Right cardiac atrium (tissue), 5 donors: ENCODE measurements around the gene ZBTB22. TPM values are rescaled to one million over a fixed set of nuclear protein-coding genes. Genes with fewer than 3 reads are reported as not detected.
A peak's percentile ranks its signal among the peaks of the same experiment; 100 is the strongest.
"Not testable (repeated sequence)": the region's sequence is repeated elsewhere in the genome, so short reads cannot be mapped to it uniquely, and the experiment has no call there.

Experiments
- ATAC-seq, 2 donors: fragments of 200-7000 bp; cut with Tn5 transposase; one replicate each; pipeline versions ENCODE4 v1.8.0 to v1.9.1; 2020; ENCODE audit warnings: moderate library complexity in 2 of 2, mild to moderate bottlenecking in 1 of 2
- DNase-seq, 3 donors: peaks; one replicate each; pipeline ENCODE4 v3.0.0-alpha.2; 2020
- H3K27ac ChIP-seq: one replicate; pipeline ENCODE4 v1.5.1; 2013; ENCODE audit warnings: mild to moderate bottlenecking, low read length, control low read depth, moderate library complexity
- H3K27me3 ChIP-seq: one replicate; pipeline ENCODE4 v1.6.1; 2013; ENCODE audit not compliant: control insufficient read depth, insufficient read depth
- H3K4me1 ChIP-seq: one replicate; pipeline ENCODE4 v1.6.1; 2013; ENCODE audit warnings: low read length; ENCODE audit not compliant: control insufficient read depth, insufficient read depth
- H3K4me3 ChIP-seq: one replicate; pipeline ENCODE4 v1.5.1; 2013; ENCODE audit warnings: low read length, control low read depth
- H3K9me3 ChIP-seq: one replicate; pipeline ENCODE4 v1.6.1; 2013; ENCODE audit warnings: low read length; ENCODE audit not compliant: control insufficient read depth
- WGBS: extraction: QIAGEN DNeasy Blood & Tissue Kit; methylation state at CpG from one replicate; pipeline ENCODE4 v1.1.7; 2013; 5-methylcytosine and 5-hydroxymethylcytosine counted together
- intact Hi-C, 4 donors: fragments of 100-400 bp; cut with DNase I; formaldehyde crosslinking; loops; one replicate each; pipeline versions ENCODE4 v1.11.0 to v1.14.0; 2022 to 2023
- polyA plus RNA-seq: library from polyadenylated mRNA; stranded (reverse); fragments of 200-250 nt; gene quantifications from one replicate; pipeline ENCODE4 v1.2.3, GENCODE V29; 2013
- total RNA-seq, 4 donors: library from RNA; stranded (reverse); fragmentation: NEBNext Ultra II Directional; extraction: Animal tissue kit (Norgen Biotek cat#: 25700); gene quantifications; one replicate each; pipeline ENCODE4 v1.2.1, GENCODE V29; 2021
- donor health status: healthy with polysubstance abuse.
- donor health status: DM: no; HTN: yes; CAD: no.
- donor health status: DM: no; HTN: no; CAD: no.
- donor health status: DM: no; HTN: yes; CAD: no; lungs with severe emphysema.
- donor health status: DM: yes; HTN: yes; CAD: no.

Gene ZBTB22
- total and polyA plus RNA-seq, 5 donors: 12.5 to 18.2 (median 14.9) TPM

GRCh38 chr6:33347816-33348215, 30.3 kb upstream of the ZBTB22 start:
- Histone ChIP-seq H3K27ac (no peak overlapping the region), H3K4me1 (no peaks in the 10 kb centered on the region), H3K4me3 (no peak overlapping the region), H3K9me3 (no peaks in the 10 kb centered on the region), H3K27me3 (no peaks in the 10 kb centered on the region)
- ATAC-seq (no peak), DNase-seq (no peak)
- intact Hi-C loops: no loop called here
- WGBS: 81% methylated on average over 5 of the region's 5 CpGs

GRCh38 chr6:33346972-33347371, 29.4 kb upstream of the ZBTB22 start:
- H3K27ac ChIP-seq, H3K4me3 ChIP-seq, ATAC-seq, intact Hi-C loops, H3K9me3 ChIP-seq, DNase-seq, H3K4me1 ChIP-seq, H3K27me3 ChIP-seq: not testable (repeated sequence)
- 88% methylated on average over 5 of the region's 5 CpGs for whole genome bisulfite sequencing

GRCh38 chr6:33344701-33345697, 27.5 kb upstream of the ZBTB22 start:
- H3K4me3 ChIP-seq: no peak overlapping the region
- no peaks in the 10 kb centered on the region for H3K27me3 ChIP-seq
- intact Hi-C loops: no loop called here
- DNase-seq: peak; percentile 58 to 84 (median 73)
- WGBS: 22% methylated on average over 22 of the region's 22 CpGs
- H3K27ac ChIP-seq: no peak overlapping the region
- H3K4me1 ChIP-seq: no peaks in the 10 kb centered on the region
- peak; percentile 56 to 69 for ATAC-seq
- H3K9me3 ChIP-seq: no peaks in the 10 kb centered on the region

- no peaks in the 10 kb centered on the region for H3K9me3 ChIP-seq
- H3K4me1 ChIP-seq: no peaks in the 10 kb centered on the region
- ATAC-seq (no peak), DNase-seq (no peak)
- intact Hi-C loops: no loop called here
- WGBS: 62% methylated on average over 6 of the region's 6 CpGs
- H3K27ac ChIP-seq: no peak overlapping the region
- H3K4me3 ChIP-seq: no peak overlapping the region
- H3K27me3 ChIP-seq: no peaks in the 10 kb centered on the region
These were observed 26.5 kb upstream of the ZBTB22 start for GRCh38 chr6:33343953-33344611.

GRCh38 chr6:33343606-33343952, 26.0 kb upstream of the ZBTB22 start:
- H3K27me3 ChIP-seq, ATAC-seq, H3K9me3 ChIP-seq, H3K4me3 ChIP-seq, DNase-seq, H3K4me1 ChIP-seq, intact Hi-C loops, H3K27ac ChIP-seq: not testable (repeated sequence)
- 93% methylated on average over 7 of the region's 7 CpGs for WGBS

GRCh38 chr6:33339193-33339592, 21.6 kb upstream of the ZBTB22 start:
- Histone ChIP-seq H3K27ac (no peak overlapping the region), H3K4me3 (no peak overlapping the region), H3K4me1 (no peaks in the 10 kb centered on the region), H3K9me3 (no peaks in the 10 kb centered on the region), H3K27me3 (no peaks in the 10 kb centered on the region)
- intact Hi-C loops: no loop called here
- no peak for DNase-seq
- ATAC-seq: no peak
- WGBS: 80% methylated on average over 6 of the region's 6 CpGs

GRCh38 chr6:33336495-33336894, 19.0 kb upstream of the ZBTB22 start:
- no peak for ATAC-seq
- no peak overlapping the region for H3K27ac ChIP-seq
- intact Hi-C loops: no loop called here
- H3K4me1 ChIP-seq: no peaks in the 10 kb centered on the region
- DNase-seq: no peak
- WGBS: 83% methylated on average over 3 of the region's 3 CpGs
- H3K4me3 ChIP-seq: no peak overlapping the region
- H3K9me3 ChIP-seq: no peaks in the 10 kb centered on the region
- no peaks in the 10 kb centered on the region for H3K27me3 ChIP-seq

- DNase-seq (no peak), ATAC-seq (no peak)
- Histone ChIP-seq H3K4me1 (no peaks in the 10 kb centered on the region), H3K27ac (no peak overlapping the region), H3K9me3 (no peaks in the 10 kb centered on the region), H3K4me3 (no peak overlapping the region), H3K27me3 (no peaks in the 10 kb centered on the region)
- WGBS: 76% methylated on average over 4 of the region's 4 CpGs
- intact Hi-C loops: no loop called here
These were observed 18.4 kb upstream of the ZBTB22 start for GRCh38 chr6:33335916-33336315.

- no peak overlapping the region for H3K4me3 ChIP-seq
- no peaks in the 10 kb centered on the region for H3K9me3 ChIP-seq
- intact Hi-C loops: no loop called here
- H3K27me3 ChIP-seq: no peaks in the 10 kb centered on the region
- H3K27ac ChIP-seq: no peak overlapping the region
- H3K4me1 ChIP-seq: no peaks in the 10 kb centered on the region
- no peak for DNase-seq
- no peak for ATAC-seq
- 87% methylated on average over 4 of the region's 4 CpGs for WGBS
These were observed 16.1 kb upstream of the ZBTB22 start for GRCh38 chr6:33333666-33334065.

GRCh38 chr6:33330736-33331135, 13.2 kb upstream of the ZBTB22 start:
- Histone ChIP-seq H3K27ac (no peak overlapping the region), H3K4me3 (no peak overlapping the region), H3K27me3 (no peaks in the 10 kb centered on the region), H3K4me1 (no peaks in the 10 kb centered on the region), H3K9me3 (no peaks in the 10 kb centered on the region)
- DNase-seq (no peak), ATAC-seq (no peak)
- intact Hi-C loops: no loop called here
- WGBS: 90% methylated on average over 10 of the region's 10 CpGs

- no peaks in the 10 kb centered on the region for H3K4me1 ChIP-seq
- H3K9me3 ChIP-seq: no peaks in the 10 kb centered on the region
- no peak overlapping the region for H3K4me3 ChIP-seq
- WGBS: 14% methylated on average over 5 of the region's 5 CpGs
- H3K27me3 ChIP-seq: no peaks in the 10 kb centered on the region
- no peak overlapping the region for H3K27ac ChIP-seq
- DNase-seq (no peak), ATAC-seq (no peak)
- intact Hi-C loops: no loop called here
These were observed 11.5 kb upstream of the ZBTB22 start for GRCh38 chr6:33329058-33329457.
